ENCODE data around the gene SLFN12L.

The SLFN12L gene

GRCh38 chr17:35537601-35538141 is at the start of gene SLFN12L:
SLFN12L (minus strand) TSS chr17:35537678; CDS start chr17:35522364, 15,314 bp downstream.
- Histone ChIP-seq H3K79me2 (ENCODE audit: insufficient read depth, low read length) (no peaks in the 10 kb centered on the region), H4K20me1 (ENCODE audit: insufficient read depth, low read length) (no peaks in the 10 kb centered on the region), H2AFZ (ENCODE audit: low read length) (no peak within 1 kb of the TSS), H3K4me2 (ENCODE audit: low read length) (no peak within 1 kb of the TSS), H3K9ac (ENCODE audit: low read length) (no peak within 1 kb of the TSS), H3K4me1 (ENCODE audit: insufficient read depth, low read length, severe bottlenecking) (peaks cover 5% of the 10 kb centered on the region), H3K36me3 (ENCODE audit: insufficient read depth, low read length) (no peaks in the 10 kb centered on the region), H3K9me3 (ENCODE audit: low read length) (no peaks in the 10 kb centered on the region), H3K4me3 (ENCODE audit: low read depth, low read length, poor library complexity, severe bottlenecking) (no peak within 1 kb of the TSS), H3K27me3 (ENCODE audit: insufficient read depth, low read length) (no peaks in the 10 kb centered on the region; the same call in 1 of the 2 replicates), H3K9me2 (ENCODE audit: low read depth, low read length) (no peaks in the 10 kb centered on the region), H3K27ac (ENCODE audit: low read depth, low read length, poor library complexity, severe bottlenecking) (no peak within 1 kb of the TSS), H3F3A (ENCODE audit: insufficient read depth, low read length) (no peaks in the 10 kb centered on the region)
- TF ChIP-seq CTCF (IDR thresholded peaks at IDR 0.05; ENCODE audit: low read length) (no peak), EZH2 (IDR thresholded peaks at IDR 0.05; ENCODE audit: borderline replicate concordance, low read length) (no peak)

GRCh38 chr17:35586569-35587073 is 49.1 kb upstream of the SLFN12L start:
- H3K4me2 ChIP-seq (ENCODE audit: low read length), result peak overlapping the region; percentile 95
- no peaks in the 10 kb centered on the region for H3K36me3 ChIP-seq (ENCODE audit: insufficient read depth, low read length)
- peak overlapping the region; percentile 31 for H2AFZ ChIP-seq (ENCODE audit: low read length)
- no peaks in the 10 kb centered on the region for H3F3A ChIP-seq (ENCODE audit: insufficient read depth, low read length)
- no peak for TF ChIP-seq CTCF (IDR thresholded peaks at IDR 0.05; ENCODE audit: low read length)
- TF ChIP-seq EZH2 (IDR thresholded peaks at IDR 0.05; ENCODE audit: borderline replicate concordance, low read length), result no peak
- peaks cover 25% of the 10 kb centered on the region for H3K4me1 ChIP-seq (ENCODE audit: insufficient read depth, low read length, severe bottlenecking)
- H3K9me2 ChIP-seq (ENCODE audit: low read depth, low read length), result no peaks in the 10 kb centered on the region
- H3K9ac ChIP-seq (ENCODE audit: low read length), result peak overlapping the region; percentile 89; the same call in 1 of the 2 replicates
- no peaks in the 10 kb centered on the region for H4K20me1 ChIP-seq (ENCODE audit: insufficient read depth, low read length)
- peaks cover 31% of the 10 kb centered on the region for H3K79me2 ChIP-seq (ENCODE audit: insufficient read depth, low read length)
- H3K27me3 ChIP-seq (ENCODE audit: insufficient read depth, low read length), result no peaks in the 10 kb centered on the region
- no peaks in the 10 kb centered on the region for H3K9me3 ChIP-seq (ENCODE audit: low read length)
- H3K4me3 ChIP-seq (ENCODE audit: low read depth, low read length, poor library complexity, severe bottlenecking), result peak overlapping the region; percentile 89
- peak overlapping the region; percentile 50 for H3K27ac ChIP-seq (ENCODE audit: low read depth, low read length, poor library complexity, severe bottlenecking)

- Histone ChIP-seq H3K36me3 (ENCODE audit: insufficient read depth, low read length) (no peaks in the 10 kb centered on the region), H3K27me3 (ENCODE audit: insufficient read depth, low read length) (no peaks in the 10 kb centered on the region), H2AFZ (ENCODE audit: low read length) (no peak overlapping the region), H3K9me3 (ENCODE audit: low read length) (no peaks in the 10 kb centered on the region), H3K4me1 (ENCODE audit: insufficient read depth, low read length, severe bottlenecking) (peaks cover 27% of the 10 kb centered on the region), H3K79me2 (ENCODE audit: insufficient read depth, low read length) (peaks cover 12% of the 10 kb centered on the region), H4K20me1 (ENCODE audit: insufficient read depth, low read length) (no peaks in the 10 kb centered on the region), H3F3A (ENCODE audit: insufficient read depth, low read length) (no peaks in the 10 kb centered on the region), H3K27ac (ENCODE audit: low read depth, low read length, poor library complexity, severe bottlenecking) (no peak overlapping the region), H3K4me3 (ENCODE audit: low read depth, low read length, poor library complexity, severe bottlenecking) (no peak overlapping the region), H3K9me2 (ENCODE audit: low read depth, low read length) (no peaks in the 10 kb centered on the region), H3K4me2 (ENCODE audit: low read length) (no peak overlapping the region), H3K9ac (ENCODE audit: low read length) (no peak overlapping the region)
- TF ChIP-seq EZH2 (IDR thresholded peaks at IDR 0.05; ENCODE audit: borderline replicate concordance, low read length) (no peak), CTCF (IDR thresholded peaks at IDR 0.05; ENCODE audit: low read length) (no peak)
These were observed 46.6 kb upstream of the SLFN12L start for GRCh38 chr17:35584061-35584460.
